ENCODE measurements around the gene DST.
"Not testable (repeated sequence)": the region's sequence is repeated elsewhere in the genome, so short reads cannot be mapped to it uniquely, and the experiment has no call there.

The DST gene

GRCh38 chr6:56661338-56661737, 18.6 kb upstream of the DST start:
- DNase-seq, result not testable (repeated sequence)

GRCh38 chr6:56660381-56660730, 17.7 kb upstream of the DST start:
- no peak for DNase-seq

GRCh38 chr6:56659721-56660380, 17.2 kb upstream of the DST start:
- no peak for DNase-seq

GRCh38 chr6:56658326-56658725, 15.6 kb upstream of the DST start:
- no peak for DNase-seq

- no peak for DNase-seq
These were observed 14.7 kb upstream of the DST start for GRCh38 chr6:56657354-56657753.

- no peak for DNase-seq
These were observed 13.8 kb upstream of the DST start for GRCh38 chr6:56656466-56656865.

GRCh38 chr6:56655996-56656395, 13.3 kb upstream of the DST start:
- DNase-seq, result no peak

- DNase-seq, result no peak
These were observed 12.6 kb upstream of the DST start for GRCh38 chr6:56655249-56655648.

GRCh38 chr6:56652994-56653393, 10.3 kb upstream of the DST start:
- peak; percentile 61 for DNase-seq

- DNase-seq, result peak; percentile 28
These were observed 9.5 kb upstream of the DST start for GRCh38 chr6:56652231-56652630.

GRCh38 chr6:56650191-56650590, 7.5 kb upstream of the DST start:
- DNase-seq, result no peak

GRCh38 chr6:56649782-56650181, 7.1 kb upstream of the DST start:
- DNase-seq, result no peak

GRCh38 chr6:56649053-56649769, 6.5 kb upstream of the DST start:
- peak; percentile 46 for DNase-seq

GRCh38 chr6:56647172-56647762, 4.6 kb upstream of the DST start:
- DNase-seq, result no peak

GRCh38 chr6:56644366-56644765, 1.7 kb upstream of the DST start:
- DNase-seq, result no peak

GRCh38 chr6:56643379-56644089, 845 bp upstream of the DST start:
- peak; percentile 23 for DNase-seq

GRCh38 chr6:56640374-56640773, 2.3 kb downstream of the DST start:
- no peak for DNase-seq

GRCh38 chr6:56638760-56639159, 3.9 kb downstream of the DST start:
- DNase-seq, result no peak

- peak; percentile 81 for DNase-seq
These were observed 5.0 kb downstream of the DST start for GRCh38 chr6:56637640-56638039.

- DNase-seq, result no peak
These were observed 14.6 kb downstream of the DST start for GRCh38 chr6:56628105-56628504.

GRCh38 chr6:56625356-56625755, 17.3 kb downstream of the DST start:
- no peak for DNase-seq

- DNase-seq, result no peak
These were observed 18.0 kb downstream of the DST start for GRCh38 chr6:56624728-56625069.

GRCh38 chr6:56624046-56624727, 18.5 kb downstream of the DST start:
- no peak for DNase-seq

Measured in fibroblast of skin of right biceps (primary cell).